Mesenteric fat pad (tissue), 1 donor: ENCODE measurements around the gene LARP1B. TPM values are rescaled to one million over a fixed set of nuclear protein-coding genes. Genes with fewer than 3 reads are reported as not detected.

Source experiments
- total RNA-seq: library from RNA; stranded (reverse); fragmentation: NEBNext Ultra II Directional; extraction: Animal tissue kit (Norgen Biotek cat#: 25700); gene quantifications from one replicate; pipeline ENCODE4 v1.2.1, GENCODE V29; 2021
- donor health status: DM: yes; HTN: yes; CAD: no.

Gene LARP1B
- total RNA-seq, 1 donor from 2014 or later, result 20.0 TPM

Other genes with a start within 250 kb of the LARP1B start
- 0.61 TPM for gene PLK4, start 180.4 kb upstream of the LARP1B start, total RNA-seq
- 16.9 TPM for gene MFSD8, start 96.1 kb upstream of the LARP1B start, total RNA-seq
- 11.7 TPM for gene ABHD18, start 95.9 kb upstream of the LARP1B start, total RNA-seq
- gene PGRMC2, start 226.5 kb downstream of the LARP1B start, total RNA-seq, result 175 TPM